ENCODE measurements around the gene GNA14.
"Not testable (repeated sequence)": the region's sequence is repeated elsewhere in the genome, so short reads cannot be mapped to it uniquely, and the experiment has no call there.

The GNA14 gene

DNA sequence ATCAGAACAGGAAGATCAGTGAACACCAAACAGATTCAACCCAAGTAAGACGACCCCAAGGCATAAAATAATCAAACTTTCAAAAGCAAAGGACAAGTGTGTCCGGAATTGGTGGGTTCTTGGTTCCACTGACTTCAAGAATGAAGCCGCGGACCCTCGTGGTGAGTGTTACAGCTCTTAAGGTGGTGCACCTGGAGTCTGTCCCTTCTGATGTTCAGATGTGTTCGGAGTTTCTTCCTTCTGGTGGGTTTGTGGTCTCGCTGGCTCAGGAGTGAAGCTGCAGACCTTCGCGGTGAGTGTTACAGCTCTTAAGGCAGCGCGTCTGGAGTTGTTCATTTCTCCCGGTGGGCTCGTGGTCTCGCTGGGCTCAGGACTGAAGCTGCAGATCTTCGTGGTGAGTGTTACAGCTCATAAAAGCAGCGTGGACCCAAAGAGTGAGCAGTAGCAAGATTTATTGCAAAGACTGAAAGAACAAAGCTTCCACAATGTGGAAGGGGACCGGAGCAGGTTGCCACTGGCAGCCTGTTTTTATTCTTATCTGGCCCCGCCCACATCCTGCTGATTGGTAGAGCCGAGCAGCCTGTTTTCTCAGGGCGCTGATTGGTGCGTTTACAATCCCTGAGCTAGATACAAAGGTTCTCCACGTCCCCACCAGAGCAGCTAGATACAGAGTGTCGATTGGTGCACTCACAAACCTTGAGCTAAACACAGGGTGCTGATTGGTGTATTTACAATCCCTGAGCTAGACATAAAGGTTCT is 158.5 kb downstream of the GNA14 start:
- DNase-seq (ENCODE audit: low spot score), result not testable (repeated sequence)

DNA sequence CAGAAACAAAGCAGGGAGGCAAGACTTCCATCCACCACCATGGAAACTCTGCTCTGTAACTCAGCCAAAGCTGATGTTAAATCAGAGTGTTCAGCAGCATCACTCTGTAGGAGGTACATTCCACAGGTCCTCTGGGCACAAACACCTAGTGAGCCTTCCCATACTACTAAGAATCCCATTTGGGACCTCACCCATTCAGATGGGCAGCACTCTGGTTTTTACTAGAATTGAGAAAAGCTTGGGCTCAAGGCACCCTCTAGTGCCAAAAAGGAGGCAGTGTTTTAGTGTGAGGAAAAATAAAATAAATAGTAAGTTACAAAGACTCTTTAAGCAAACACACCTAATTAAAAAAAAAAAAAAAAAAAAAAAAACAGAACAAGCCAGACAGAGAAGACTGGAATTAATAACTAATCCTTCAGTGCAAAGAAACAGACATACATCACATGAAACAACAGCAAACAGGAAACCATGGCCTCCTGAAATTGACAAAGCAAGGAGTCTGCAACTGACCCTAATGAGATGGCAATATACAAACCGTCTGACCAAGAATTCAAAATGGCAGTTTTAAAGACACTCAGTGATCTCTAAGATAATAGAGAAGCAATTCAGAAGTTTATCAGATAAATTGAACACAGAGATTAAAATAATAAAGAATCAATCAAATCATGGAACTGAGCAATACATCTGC is 159.5 kb downstream of the GNA14 start:
- DNase-seq (ENCODE audit: low spot score), result no peak

DNA sequence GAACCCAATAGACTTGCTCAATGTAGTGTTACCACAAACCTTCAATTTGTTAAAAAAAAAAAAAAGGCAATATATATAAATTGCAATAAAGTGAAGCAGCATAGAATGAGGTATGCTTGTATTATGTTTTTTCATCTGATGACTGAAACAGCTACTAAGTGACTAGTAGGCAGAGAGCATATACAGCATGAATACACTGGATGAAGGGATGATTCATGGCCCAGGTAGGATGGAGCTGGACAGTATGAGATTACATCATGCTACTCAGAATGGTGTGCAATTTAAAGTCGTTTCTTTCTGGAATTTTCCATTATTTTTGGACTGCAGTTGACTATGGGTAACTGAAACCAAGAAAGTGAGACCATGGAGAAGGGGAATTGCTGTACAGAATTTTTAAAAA is 161.2 kb downstream of the GNA14 start:
- no peak for DNase-seq (ENCODE audit: low spot score)

DNA sequence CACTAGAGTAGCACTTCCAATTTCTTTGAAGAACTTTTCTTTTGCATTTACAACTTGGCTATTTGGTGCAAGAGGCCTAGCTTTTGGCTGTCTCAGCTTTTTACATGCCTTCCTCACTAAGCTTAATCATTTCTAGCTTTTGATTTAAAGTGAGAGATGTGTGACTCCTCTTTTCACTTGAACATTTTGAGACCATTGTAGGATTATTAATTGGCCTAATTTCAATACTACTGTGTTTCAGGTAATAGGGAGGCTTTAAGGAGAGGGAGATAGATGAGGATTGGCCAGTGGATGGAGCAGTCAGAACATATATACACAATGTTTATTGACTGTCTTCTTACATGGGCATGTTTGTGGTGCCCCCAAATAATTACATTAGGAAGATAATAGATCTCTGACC is 161.7 kb downstream of the GNA14 start:
- DNase-seq (ENCODE audit: low spot score), result no peak

DNA sequence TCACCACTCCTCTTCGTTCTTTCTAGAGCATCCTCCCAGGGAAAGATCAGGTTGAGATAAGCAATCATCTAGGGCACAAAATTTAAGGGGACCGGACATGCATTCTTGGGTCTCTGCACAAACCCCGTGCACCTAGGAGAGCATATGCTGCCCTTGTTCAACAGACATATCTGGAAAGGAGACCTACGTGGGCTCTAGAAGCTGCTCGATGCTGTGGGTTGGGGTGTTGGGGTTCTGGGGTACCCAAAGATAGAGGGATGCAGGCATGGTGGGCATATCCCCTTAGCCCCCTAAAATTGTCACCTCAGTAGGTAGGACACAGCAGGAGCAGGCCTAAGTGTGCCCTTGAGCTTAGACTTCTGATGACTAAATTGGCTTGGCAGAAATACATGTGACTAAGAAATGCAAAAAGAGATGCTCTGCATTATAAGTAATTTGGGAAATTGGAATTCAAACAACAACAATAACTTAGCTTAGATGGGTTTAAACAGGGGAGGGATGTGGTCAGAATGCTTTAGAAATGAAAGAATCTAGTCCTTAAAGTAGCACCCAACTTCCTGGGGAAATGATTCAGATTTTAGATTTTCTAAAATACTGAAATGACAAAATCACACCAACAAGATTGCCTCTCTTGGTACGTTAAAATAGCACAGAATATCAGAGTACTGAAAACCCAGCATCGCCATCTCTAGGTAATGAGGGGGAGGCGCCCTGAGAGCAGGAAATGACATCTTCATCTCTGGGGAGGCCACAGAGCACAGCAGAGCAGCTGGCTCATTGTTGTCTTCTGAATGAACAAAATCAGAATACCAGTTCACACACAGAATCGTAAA is 172.3 kb downstream of the GNA14 start:
- no peak for DNase-seq (ENCODE audit: low spot score)

DNA sequence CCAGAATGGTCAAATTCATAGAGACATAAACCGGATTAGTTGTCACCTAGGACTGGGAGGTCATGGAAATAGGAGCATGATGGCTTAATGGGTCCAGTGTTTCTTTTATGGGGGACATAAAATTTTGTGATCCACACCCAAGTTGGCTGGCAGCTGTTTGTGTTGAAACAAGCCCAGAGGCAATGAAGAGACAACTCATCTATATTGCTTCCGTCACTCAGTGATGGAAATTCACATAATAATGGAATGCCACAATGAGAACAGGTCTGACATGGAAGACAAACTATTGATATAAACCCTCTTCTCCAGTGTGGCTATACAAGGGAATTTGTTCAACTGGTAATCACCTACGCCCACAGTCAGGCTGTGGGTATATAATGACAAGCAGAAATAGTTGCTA is 173.2 kb downstream of the GNA14 start:
- DNase-seq (ENCODE audit: low spot score), result no peak

DNA sequence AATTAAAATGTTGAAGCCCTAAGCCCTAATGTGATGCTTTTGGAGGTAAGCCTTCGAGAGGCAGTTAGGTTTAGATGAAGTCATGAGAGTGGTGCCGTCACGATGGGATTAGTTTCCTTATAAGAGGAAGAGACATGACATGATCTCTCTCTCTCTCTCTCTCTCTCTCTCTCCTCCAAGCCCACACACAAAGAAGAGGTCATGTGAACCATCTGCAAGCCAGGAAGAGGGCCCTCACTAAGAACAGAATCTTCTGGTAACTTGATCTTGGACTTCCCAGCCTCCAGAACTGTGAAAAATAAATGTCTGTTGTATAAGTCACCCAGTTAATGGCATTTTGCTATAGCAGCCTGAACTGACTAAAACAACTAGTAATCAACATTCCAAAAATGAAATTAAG is 175.5 kb downstream of the GNA14 start:
- DNase-seq (ENCODE audit: low spot score), result no peak

DNA sequence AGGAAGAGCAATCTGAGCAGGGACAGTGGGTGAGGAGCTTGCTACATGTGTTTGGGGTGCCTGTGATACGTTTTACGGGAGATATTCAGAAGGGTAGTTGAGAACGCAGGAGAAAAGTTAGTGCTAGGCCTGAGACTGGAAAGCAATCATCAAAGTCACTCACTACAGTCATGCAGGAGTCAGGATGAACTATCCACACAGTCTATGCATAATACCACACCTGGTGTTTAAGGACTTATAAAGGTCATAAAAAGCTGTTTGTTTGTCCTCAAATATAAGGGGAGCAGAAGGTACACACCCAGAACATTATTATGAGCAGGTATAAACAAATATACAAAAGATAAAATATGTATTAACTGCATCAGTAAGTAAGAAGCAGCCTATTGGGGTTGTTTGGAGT is 176.6 kb downstream of the GNA14 start:
- no peak for DNase-seq (ENCODE audit: low spot score)

DNA sequence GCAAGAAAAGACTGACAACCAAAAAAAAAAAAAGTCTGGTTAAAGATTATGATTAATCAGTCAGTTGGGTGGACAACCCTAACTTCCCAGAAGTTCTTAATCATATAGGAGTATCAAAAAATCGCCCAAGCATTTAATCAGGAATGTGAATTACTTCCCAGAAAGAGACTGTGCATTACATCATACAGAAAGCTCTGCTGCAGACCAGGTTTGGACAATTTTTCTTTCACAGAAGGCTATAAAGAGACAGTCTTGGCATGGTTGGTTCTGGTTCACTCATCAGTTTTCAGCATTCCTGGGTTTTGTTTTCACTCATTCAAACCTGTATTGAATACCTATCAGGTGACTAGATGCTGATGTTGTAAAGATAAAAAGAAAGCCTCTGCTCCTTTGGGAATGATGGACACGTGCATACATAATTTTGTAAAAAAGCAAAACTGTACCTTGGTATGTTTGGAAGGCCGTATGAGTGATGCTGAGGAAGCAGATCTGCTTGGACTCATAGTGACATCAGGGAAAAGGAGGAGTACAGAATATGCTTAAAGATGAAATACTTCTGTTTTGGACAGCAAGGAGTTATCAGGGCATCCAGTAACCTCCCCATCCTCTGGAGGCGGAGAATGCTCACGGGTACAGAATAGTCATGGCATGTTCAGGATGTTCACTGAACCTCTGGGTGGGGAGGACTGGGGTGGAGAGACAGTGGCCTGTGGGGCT is 178.4 kb downstream of the GNA14 start:
- no peak for DNase-seq (ENCODE audit: low spot score)

DNA sequence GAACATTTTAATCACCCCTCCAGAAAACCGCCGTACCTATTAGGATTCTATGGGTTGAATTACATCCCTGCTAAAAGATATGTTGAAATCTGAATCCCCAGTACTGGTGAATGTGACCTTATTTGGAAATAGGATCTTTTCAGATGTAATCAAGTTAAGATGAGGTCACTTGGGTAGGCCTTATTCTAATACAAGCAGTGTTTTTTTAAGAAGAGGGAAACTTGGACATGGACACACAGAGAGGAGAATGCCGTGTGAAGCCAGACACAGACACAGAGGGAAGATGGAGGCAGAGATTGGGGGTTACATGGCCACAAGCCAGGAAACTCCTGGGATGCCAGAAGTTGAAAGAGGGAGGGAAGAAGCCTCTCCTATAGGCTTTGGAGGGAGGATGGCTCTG is 183.5 kb downstream of the GNA14 start:
- no peak for DNase-seq (ENCODE audit: low spot score)

DNA sequence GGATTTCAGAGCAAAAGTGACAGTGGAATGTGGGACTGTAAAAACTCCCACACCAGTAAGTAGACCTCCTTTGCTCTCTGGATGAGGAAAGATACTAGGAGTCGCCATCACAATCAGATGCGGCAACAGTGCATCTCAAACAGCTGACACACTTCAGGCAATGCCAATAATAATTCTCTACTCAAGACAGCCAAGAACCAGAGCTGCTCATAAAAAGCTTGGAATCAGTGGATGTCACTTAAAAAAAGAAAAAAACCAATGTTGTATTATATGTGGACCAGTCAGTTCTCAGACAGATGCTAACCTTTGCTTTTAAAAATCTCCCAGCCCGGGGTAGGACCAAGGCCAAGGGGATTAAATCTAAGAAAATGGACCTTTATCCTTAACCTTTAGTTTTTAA is 185.0 kb downstream of the GNA14 start:
- no peak for DNase-seq (ENCODE audit: low spot score)

DNA sequence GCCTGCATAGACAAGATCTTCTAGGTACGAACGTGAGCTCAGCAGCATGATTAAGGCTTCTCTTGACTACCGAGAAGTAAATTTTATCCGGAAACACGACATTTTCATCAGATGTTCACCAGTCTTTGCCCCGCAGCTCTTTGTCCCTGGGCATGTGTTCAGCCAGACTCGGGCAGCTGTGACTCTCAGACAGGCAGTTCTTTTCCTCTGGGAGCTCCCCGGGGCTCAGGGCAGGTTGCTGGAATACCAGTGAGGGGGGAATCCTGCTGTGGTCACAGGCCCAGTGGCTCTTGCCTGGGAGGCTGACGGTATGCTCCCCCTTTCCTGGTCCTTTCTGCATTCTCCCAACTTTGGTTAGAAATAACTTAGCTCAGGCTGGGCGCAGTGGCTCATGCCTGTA is 186.1 kb downstream of the GNA14 start:
- no peak for DNase-seq (ENCODE audit: low spot score)

DNA sequence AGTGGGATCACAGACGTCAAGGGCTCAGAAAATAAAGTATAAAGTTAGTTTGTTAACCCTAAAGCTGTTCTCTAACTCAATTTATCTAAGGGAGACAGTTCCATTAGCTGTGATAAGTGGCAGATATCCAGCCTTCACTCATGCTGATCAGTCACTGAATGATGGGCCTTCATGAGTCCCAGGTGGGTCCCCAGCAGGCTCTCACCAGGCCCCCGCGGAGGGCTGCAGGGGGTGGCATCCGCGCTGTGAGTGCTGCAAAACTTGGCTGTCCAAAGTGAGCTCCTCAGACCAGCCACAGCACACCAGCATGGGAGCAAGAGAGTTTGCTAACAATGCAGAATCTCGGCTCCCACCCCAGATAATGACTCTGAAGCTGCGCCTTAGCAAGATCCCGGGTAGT is 187.2 kb downstream of the GNA14 start:
- no peak for DNase-seq (ENCODE audit: low spot score)

DNA sequence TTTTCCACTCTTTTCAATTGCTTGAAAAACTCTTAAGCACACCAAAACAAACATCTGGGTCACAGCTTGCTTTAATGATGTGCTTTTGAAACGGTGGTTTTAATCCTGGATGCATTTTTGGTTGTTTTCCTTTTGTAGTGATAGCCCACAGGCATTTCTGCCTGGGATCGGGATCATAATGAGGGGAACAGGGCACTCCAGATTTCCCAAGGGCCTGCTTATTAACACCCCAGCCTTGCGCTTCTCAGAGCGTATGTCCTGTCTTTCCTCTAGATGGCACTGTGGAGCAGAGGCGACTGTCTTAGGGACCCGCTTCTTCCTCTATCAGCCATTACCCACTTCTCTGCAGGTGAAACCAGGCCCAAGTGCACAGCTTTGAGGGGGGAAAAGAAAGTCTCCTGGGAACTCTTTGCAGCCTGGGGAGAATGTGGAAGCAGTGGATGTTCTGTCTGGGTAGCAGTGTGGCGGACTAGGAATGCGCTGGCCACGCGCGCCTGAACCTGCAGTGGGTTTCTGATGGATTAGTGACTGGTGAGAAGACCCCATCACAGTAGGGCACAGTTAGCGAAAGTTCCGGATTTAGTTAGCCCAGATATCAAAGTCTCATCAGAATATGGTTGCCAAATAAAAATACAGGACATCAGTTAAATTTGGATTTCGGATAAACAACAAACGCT is 190.1 kb downstream of the GNA14 start:
- peak; percentile 64 for DNase-seq (ENCODE audit: low spot score)

DNA sequence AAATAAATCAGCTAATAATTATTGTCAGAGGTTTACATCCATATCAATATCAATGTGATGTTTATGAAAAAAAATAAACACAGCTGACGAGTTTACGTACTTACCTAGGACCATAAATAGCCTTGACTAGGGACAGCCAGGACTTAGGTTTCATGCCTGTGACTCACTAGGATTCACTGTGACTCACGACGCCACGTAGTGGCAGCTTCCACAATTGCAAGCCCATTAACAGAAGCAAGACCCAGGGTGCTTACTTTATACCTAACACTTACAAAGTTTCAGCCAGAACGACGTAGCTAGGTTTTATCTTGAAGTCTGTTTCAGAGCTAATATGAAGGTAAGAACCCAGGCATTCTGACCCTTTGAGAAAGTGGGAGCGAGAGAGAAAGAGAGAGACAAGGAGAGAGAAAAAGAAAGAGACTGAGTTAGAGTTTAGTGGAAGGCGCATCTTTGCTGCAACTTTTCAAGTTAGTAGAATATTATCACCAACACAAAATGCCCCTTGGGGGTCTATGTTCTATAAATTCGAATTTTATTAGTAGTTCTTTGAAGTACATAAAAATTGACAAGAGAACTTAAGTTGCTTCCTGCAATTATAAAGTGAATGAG is 191.2 kb downstream of the GNA14 start:
- peak; percentile 65 for DNase-seq (ENCODE audit: low spot score)

DNA sequence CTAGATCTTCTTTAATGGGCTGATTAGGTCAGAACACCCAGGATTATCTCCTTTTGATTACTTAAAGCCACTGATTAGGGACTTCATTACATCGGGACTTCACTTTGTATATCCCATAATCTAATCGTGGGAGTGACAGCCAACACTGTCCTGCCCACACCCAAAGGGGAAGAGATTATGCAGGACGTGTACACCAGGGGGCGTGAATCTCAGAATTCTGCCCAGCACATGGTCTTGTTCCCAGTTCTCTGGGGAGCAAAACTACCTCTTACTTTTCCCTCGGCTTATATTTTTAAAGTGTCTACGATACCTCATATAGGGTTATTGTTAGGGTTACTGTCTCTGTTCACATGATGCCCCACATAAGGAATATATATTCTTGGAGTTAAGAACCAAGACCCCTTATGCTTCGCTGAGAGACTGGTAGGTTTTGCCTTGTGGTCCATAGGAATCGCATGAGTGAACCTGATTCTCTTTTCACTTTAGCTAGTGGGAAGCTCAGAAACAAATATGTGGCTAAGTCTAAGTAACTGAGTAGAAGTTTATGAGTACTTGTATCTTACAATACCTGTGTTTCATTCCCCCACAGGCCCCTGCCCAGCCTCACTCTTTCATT is 192.7 kb downstream of the GNA14 start:
- peak; percentile 46 for DNase-seq (ENCODE audit: low spot score)

DNA sequence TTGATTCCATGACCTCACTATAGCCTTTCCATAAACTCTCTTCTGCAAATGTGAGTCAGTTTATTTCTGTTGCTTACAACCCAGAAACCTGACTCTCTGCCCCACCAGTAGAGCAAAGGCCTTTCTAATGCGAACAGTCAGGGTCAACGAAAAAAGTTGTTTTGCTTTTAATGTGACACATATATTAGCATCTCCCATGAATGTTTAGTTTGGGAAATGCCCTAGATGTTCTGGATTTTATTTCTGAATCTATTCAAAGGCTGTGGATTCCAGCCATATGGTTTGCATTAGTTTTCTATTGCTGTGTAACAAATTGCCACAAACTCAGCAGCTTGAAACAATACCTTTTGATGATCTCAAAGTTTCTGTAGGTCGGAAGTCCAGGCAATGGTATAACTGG is 193.5 kb downstream of the GNA14 start:
- DNase-seq (ENCODE audit: low spot score), result no peak

DNA sequence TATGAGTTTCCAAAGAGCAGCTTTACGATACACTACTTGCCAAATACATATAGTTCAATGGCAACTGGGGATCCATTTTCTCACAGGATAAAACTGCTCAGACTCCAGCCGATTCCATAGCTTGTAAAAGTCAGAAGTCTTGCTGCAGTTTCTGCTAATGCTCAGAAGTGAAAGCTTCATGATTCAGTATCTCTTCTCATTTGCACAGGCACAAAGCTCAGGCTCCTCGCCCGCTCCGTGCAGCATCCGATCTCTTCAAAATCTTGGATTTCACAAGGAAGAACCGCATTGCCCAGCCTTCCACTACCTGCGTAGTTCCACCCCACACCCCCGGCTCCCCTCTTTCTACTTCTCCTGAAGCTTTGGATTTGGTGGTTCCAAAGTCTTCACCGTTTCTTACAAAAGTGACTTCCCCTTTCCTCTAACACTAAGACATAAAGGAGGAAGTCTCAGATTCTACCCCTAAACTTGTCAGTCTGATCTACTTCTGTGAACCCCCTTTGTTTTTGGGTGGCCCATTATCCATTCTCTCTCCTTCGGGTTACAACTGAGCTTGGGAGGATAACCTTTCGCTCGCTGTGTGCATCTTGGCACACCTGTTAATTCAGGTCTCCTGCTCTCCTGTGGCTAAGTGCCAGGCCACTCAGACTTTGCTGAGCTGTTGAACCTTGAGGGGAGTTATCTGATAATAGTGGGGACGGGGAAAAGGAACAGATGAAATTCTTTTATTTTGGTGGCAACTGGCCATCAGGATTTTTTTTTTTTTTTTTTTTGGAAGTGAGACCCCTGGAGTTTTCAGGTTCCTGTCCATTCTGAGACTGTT is 194.1 kb downstream of the GNA14 start:
- no peak for DNase-seq (ENCODE audit: low spot score)

DNA sequence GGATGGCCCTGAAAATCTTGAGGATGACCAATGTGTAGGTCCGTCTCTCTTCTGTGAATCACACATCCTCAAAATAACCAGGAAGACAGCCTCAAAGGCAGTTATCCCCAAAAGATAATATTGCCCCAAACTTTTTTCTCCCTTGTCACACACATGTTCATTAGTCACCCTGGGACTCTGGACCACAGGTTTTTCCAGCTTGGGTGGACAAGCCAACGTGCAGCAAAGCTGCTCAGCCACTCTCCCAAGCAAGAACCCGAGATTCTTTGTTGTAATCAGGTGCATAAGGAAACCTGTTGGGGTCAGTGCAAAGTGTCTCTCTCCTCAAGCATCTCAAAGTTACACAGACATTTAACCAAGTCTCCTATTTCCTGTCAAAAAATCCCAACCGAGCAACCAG is 196.6 kb downstream of the GNA14 start:
- no peak for DNase-seq (ENCODE audit: low spot score)

DNA sequence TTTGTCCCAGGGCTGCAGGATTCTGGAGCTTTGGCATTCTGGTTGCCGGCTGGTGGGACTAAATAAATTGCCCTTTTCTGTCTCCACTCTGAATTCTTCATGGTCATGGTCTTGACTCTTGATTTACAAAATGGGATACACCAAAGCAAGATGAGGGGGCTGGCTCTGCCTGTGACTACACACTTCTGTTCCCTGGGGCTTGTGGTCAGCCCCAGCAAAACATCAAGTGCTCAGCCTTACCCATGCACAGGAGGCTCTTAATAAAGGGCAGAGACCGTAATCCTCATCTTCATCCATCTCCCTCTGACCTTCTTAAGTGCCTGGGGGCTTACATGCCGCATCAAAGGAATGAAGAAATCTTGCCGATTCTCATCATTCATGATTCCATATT is 198.0 kb downstream of the GNA14 start:
- DNase-seq (ENCODE audit: low spot score), result no peak
